Retina (tissue), 1 donor: ENCODE results near the gene FOXB1.

Source experiments
- DNase-seq: peaks from one replicate; pipeline ENCODE4 v3.0.0-alpha.2; 2016

The FOXB1 gene

DNA sequence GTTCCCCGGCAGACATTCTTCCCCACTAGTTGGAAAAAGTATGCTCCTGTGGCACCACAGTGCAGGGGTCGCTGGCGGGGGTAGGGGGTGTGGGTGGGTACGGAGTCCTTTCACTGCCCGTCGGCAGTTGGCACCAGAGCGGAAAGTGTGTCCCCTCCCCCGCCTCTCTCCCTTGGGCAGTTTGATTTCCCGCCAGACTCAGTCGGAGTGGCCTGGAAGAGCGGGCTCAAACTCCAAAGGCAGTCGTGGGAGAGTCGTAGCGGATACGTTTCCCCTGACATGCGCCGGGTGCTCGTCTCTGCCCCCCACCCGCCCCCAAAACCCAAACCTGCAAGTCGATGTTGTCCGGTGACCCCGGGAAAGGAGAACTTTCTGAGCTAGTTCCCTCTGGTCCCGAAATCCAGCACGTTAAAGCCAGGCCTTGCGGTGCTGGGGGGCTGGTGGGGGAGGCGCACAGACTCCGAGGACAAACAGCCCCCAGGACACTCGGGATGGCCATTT, 4.4 kb upstream of the FOXB1 start:
- DNase-seq = no peak

DNA sequence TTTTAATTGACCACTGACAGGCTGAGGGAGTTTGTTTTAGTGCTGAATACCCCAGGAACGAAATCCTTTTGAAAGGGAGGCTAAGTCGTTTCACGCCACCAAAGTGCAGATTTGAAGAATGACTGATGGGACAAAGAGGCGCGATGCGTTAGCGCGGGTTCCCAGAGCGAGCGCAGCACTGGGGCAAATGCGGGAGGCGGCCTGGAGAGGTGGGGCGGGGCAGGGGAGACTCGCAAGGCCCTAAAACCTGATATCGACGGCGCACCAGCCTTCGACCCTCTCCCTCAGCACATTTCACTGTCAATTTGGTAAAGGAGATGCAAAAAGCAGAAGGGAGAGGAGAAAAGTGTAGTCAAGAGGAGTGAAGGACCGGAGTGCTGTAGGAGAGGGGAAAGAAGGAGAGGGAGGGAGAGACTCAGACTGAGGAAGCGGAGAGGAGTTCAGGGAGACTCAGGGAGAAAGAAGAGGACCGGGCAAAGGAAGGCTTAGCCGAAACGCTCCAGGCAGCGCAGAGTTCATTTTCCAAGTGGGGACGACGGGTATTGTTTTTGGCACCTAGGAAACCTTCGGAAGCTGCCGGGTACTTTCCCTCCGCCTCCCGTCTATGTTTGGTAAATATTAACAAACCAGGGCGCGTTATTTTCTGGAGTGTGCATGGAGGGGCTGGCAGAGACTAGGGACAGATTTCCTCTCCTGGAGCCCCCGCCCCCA, 3.8 kb upstream of the FOXB1 start:
- DNase-seq = peak; percentile 65

DNA sequence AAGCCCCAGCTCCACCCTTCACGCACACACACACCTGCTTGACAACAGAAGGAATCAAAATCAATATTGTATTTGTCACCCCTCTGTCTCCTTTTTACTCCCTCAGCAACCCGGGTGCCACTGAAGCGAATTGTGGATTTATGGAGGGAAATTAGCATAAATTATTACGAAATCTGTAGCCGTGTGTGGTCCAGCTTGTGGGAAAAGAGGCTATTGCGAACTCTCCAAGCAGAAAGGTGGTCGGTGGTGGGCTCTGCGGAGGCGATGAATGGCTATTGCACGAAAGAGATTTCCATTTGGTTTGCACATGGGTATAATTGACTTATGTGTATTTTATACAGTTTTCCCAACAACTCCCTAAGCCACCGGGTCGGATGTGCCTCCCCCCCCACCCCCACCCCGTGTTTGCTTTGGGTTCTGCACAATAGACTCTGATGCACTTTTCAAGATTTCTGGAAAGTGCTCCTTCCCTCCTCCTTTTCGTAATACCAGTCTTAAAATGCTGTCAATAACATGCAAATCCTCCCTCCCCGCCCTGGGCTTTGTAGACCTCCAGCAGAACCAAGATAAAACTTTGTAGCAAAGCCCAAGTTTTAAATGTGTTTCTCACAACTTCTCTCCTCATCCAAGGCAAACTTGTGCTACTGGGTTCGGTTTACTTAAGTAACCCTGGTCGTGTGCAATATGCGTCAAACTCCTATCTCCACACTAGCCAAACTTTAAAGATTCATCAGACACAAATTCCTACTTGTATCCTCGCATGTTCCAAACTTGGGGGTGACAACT, 3.1 kb upstream of the FOXB1 start:
- DNase-seq = peak; percentile 55

DNA sequence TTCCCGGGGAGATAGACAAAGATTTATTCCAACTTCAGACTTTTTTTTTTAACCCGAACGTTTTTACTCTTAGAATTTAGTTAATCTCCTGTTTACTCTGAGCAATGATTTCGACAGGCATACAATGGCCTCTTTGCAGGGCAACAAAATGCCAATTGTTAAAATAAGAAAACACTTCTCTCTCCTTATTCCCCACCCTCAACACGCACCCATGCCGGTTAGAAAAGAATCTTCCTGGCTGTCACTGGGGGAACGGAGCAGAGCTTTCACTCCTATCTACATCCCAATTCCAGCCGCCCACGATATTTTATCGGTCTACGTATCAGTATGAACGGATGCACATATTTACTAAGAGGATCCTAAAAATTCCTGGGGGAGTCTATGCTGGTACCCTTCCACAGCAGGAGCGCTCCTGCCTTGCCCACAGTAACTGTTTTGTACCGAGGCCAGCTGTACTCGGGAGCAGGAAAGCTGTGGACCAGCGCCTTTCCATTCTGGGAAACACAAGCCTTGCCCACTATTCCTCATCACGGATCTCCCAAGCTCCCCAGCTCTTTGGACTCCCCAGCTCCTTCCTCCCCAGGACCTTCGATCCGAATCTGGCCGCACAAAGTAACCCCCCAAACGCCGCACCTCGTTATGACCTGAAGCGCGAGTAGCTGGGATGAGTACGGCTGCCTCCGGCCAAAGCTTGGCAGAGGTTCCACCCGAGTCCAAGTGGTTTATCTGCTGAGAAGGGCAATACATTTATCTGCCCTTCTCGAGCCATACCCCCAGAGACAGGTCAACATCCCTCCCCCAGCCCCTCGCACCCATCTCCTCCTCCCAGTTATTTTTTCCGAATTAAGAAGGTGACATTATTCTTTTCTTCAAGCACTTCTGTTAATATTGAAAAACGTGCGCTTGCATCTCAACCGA, 2.2 kb upstream of the FOXB1 start:
- DNase-seq = peak; percentile 74

DNA sequence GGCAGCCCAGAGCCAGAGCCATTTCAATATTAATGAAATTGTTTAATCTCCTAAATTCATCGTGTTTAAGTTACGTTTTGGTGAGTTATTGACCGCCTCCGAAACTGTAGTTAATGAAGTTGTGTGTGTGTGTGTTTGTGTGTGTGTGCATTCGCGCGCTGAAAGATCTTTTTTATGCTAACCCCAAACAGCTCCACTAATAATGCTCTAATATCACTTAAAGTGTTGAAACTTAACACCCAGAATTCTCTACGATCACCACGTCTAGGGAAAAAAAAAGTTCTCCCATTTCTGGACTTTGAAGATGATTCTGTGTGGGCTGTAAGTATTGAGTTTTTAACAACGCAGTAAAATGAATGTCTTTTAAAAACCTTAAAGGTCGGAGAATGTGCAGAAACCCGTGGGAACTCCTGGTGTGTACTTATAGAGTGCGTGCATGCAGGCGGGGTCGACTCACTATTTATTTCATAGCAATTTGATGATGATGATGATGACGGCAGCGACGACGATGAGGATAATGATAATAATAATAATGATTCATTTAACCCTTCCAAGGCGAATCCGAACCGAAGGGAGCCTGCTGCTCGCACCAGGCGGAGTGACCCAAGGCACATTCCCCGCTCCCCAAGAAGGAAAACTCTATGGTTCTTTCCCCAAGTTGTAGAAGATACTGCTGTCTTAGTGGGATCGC, 1.4 kb upstream of the FOXB1 start:
- peak; percentile 49 for DNase-seq

DNA sequence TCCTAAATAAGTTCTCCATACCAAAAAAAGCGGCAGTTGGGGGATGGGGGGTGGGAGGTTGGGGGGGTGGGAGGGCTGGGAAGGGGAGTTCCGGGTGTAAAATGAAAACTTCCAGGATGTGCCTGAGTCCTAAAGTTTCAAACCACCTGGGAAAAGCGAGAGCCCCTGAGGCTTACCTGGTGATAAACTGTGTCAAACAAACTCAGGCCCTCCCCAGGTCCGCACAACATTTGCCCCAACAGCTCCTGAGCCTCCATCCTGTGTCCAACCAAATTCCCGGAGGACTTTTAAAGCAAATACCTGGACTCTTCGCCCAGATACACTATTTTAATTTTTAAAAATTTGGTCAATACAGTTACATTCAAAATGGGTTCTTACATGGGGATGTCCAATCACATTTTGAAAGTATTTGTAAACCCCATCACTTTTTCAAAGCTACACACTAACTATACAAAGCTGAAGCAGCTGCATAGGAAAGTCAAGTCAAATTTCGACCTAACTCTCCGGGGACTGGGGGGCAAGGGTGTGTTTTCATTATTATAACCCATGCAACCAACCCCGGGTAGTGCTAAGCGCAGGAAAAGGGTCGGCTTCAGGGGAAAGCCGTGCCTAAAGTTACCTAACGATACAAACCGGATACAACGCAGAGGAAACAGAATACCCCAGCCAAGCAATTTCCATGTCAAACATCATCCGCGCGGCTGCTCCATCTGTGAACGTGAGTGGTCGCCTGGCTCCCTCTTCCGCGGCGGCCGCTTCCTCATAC, 685 bp upstream of the FOXB1 start:
- no peak for DNase-seq

DNA sequence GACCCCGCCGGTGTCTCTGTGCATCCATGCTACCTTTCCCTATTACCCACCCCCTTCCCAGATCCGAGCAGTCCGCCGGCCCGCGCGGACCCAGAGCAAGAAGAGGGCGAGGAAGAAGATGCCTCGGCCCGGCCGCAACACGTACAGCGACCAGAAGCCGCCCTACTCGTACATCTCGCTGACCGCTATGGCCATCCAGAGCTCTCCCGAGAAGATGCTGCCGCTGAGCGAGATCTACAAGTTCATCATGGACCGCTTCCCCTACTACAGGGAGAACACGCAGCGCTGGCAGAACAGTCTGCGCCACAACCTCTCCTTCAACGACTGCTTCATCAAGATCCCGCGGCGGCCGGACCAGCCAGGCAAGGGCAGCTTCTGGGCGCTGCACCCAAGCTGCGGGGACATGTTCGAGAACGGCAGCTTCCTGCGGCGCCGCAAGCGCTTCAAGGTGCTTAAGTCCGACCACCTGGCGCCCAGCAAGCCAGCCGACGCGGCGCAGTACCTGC, 788 bp downstream of the FOXB1 start:
- DNase-seq = peak; percentile 75

DNA sequence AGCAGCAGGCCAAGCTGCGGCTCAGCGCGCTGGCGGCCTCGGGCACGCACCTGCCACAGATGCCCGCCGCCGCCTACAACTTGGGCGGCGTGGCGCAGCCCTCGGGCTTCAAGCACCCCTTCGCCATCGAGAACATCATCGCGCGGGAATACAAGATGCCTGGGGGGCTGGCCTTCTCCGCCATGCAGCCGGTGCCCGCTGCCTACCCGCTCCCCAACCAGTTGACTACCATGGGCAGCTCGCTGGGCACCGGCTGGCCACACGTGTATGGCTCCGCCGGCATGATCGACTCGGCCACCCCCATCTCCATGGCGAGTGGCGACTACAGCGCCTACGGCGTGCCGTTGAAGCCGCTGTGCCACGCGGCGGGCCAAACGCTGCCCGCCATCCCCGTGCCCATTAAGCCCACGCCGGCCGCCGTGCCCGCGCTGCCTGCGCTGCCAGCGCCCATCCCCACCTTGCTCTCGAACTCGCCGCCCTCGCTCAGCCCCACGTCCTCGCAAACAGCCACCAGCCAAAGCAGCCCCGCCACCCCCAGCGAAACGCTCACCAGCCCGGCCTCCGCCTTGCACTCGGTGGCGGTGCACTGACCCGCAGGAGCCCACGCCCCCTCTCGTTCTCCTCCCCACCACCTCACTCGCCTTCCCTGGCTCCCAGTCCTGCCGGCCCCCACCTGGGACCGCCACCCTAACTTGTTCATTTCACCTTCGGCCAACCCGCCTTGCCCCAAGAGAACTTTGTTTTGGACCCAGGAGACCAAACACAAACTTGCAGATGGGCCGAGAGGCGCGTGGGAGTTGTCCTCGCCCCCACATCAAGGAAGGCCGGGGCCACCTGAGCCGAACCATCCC, 1.5 kb downstream of the FOXB1 start:
- no peak for DNase-seq

DNA sequence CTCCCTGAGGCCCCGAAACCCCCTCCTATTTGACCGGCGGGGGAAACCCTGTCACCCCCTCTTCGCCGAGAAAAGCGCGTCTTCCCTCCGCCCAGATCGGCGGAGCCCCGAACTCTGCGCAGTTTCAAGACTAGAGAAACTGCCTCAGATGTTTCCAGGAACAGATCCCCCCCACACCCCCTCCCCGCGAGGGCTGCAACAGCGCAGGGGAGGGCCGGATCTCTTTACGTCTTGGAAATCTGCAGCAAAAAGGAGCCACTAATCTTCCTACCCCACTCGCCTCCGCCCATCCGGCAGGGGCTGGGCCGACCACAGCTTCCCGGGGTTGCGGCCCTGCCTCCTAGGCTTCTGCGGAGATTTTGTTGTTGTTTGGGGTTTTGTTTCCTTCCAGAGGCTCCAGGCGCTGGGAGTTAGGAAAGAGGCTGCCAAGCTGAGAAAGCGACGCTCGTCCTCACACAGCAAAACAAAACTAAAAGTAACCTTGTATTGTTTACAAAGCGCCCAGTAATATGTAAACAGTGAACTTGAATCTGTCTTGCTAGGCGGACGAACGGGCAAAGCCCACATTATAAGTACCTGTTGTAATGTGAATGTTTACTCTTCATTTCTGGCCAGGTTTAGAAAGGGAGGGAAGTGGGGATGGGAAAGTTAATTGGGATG, 2.2 kb downstream of the FOXB1 start:
- DNase-seq = peak; percentile 74

DNA sequence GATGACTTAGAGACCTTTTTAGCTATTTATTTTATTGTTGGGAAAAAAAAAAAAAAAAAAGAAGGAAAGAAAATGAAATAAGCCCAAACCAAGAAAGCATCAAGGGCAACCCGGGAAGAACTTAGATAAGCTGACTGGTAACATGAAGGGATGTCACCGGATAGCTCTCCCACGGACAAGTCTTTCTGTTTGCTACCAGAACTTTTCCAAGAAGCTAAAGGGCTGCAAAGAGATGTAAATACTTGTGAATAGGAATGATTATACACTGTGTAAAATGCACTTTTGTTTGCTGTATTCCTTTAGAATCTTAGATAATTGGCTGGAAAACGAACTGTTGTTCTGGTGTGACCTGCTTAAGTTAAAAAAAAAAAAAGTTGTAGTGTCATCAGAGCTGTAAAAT, 2.8 kb downstream of the FOXB1 start:
- DNase-seq = peak; percentile 49

DNA sequence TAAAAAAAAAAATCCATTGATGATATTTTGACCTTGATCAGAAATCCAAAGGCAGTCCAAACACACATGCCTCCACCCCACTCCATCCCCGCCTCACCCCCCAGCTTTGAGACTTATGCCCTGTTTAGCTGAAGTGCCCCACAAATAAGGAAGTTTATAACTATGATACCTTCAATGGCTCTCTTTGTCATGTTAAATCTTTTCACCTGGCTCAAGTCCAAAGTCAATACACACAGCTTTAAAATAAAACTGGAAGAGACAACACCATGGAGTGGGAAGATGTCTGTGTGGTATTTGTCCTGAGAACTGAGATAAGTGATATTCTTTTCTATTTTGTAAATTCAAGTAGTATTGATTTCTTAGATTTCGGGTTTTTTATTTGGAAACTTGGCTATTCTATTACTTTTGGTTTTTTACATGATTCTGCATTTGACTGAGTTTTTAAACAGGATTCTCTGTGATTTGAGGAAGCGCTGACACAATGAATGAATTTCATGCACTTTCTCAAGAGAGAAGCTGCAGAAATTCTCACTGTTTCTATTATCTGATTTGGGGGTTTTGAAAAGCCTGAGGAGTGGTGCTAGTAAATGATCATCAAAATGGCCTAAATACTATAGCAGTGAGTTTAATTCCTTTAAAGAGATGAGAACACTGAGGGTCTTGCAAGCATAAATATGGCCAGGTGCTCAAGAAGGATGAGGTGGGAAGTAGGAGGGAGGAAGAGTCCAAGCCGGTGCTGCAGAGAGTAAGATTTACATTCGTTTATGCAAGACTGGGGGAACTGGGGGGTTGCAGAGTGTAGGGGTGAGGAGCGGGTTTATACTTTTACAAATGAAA, 5.2 kb downstream of the FOXB1 start:
- peak; percentile 52 for DNase-seq

DNA sequence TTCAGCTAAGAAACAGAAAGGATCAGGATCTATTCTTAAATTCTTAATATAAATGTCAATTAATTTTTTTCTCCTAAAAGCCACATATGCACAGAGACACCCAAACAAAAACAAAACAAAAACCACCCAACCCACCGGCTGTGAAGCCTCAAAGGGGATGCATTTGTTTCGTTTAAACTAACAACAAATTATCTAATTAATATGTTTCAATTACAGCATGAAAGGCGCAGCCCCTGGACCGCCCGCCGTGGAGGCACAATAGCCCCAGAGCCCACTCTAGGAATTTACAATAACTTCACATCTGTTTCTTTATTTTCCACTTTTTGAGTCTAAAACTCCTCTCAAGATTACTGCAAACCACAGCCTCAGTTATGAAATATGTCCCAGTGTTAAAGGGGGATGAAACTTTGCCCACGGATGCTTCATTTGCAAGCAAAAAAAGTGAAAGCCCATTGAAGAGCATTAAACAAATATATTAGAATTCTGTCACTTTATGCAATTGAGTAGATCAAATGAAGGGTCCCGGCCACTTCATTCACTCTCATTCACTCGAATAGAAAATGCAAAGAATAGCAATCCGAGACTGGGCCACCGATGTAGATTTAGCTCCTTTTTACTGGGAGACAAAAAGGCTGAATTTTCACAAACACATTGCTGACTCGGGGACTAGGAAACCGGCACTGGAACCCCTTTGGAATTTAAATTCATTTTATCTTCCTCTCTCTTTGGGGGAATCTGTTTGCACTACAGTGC, 6.0 kb downstream of the FOXB1 start:
- peak; percentile 53 for DNase-seq

DNA sequence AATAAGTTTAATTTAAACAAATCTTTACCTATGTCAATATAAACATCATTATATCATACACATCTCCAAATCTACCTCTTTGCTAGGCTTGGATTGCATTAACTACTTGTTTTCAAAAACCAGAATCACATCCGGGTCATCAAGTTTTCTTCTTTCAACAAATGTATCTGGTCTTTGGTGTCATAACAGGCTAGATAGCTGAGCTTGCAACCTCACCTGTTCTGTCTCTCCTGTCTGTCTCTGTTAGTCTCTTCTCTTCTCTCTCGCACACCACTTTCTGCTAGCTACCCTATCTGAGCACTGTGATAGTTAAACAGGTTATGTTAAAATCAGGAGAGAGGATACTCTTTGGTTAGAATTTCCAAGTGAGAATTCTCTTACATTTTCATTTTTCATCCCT, 6.7 kb downstream of the FOXB1 start:
- DNase-seq = no peak

DNA sequence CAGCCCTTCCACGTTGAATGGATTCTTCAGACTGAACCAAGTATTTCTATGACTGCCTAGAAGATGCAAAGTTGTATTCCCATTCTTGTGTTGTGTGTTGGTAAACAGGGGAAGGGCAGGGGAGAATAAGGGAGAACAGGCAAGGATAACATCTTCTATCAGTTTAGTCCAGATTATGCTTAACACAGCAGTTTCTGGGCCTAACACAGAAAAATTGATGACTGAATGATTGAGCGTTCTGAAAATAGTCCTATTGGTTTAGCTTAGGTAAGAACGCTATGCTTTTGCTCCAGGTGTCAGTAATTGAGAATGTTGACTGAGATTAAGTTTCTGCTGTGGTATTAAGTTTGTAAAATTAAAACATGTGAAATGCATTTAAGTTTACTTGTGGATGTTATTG, 8.6 kb downstream of the FOXB1 start:
- DNase-seq = peak; percentile 7

DNA sequence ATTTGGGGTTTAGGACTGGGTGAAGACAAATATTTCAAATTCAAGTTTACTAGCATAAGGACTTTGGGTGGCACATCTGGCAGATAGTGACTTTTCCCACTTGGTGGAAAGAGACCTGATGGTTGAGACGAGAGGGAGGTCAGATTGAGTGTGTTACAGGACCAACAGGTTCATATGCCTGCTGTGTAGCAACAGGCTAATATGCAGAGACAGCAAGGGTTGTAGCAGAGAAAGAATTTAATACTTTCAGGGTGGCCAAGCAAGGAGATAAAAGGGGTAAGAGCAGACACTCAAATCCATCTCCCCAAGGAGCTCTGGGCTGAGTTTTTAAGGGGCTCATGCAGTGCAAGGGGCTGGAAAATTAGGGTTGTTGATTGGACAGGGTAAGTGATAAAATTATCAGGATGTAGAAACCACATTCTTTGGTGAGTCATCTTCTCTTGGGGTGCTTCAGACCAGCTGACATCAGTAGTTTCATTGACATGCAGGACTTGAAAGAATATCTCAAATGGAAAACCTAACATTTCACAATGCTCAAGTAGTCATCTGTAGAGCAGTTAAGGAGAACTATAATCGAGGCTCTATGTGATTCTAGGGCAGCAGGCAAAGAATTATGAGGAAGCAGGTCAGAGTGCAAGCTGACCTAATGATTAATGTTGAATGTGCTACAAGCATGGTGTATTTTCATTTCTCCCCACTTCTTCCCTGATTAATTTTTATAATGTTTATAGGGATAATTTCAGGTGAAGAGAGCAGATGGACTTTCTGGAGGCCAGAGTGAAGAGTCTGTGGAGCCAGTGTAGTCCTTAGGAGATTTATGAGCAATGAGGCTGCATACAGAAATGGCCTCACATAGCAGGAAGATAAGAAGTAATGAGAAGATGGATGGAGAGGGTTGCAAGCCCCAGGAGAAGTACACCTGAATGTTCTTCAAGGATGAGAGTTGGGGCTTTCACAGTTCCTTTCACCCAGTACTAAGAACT, 13.7 kb downstream of the FOXB1 start:
- no peak for DNase-seq

DNA sequence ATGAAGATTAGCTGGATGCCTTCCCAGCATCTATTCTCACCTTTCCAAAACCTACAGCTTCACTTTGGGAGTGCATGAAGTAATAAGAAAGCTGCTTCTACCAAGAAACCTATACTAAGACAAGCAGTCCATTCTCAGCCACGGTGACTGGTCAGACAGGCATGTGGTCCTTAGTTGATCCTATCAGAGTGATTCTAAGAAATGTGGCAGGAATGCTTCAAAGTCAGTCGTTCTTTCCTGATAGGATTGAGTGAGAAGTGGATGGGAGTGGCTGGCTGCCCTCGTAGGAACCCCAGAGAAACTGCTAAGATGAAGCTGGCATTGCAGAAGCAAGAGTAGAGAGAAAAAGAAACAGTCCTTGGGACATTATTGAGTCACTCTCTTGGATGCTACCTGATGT, 16.6 kb downstream of the FOXB1 start:
- no peak for DNase-seq
